Measurements from ENCODE around the gene KDM4C. TPM values are rescaled to one million over a fixed set of nuclear protein-coding genes. Genes with fewer than 3 reads are reported as not detected.

KDM4C gene
- total RNA-seq, 5 donors from 2014 or later (not counting 1 experiment from before 2014, with no cell fraction given), result 66.4 to 107 (median 76.0) TPM

GRCh38 chr9:6715755-6716643 lies 41.8 kb upstream of the KDM4C start:
- H3K36me3 Mint-ChIP-seq, result no peaks in the 10 kb centered on the region
- DNase-seq, result peak; percentile 7 to 80 (median 54)
- 25% methylated on average over 37 of the region's 61 CpGs for WGBS (ENCODE audit: insufficient coverage)
- H3K9me3 Mint-ChIP-seq, result no peaks in the 10 kb centered on the region
- no peaks in the 10 kb centered on the region for H3K36me3 ChIP-seq (ENCODE audit: control insufficient read depth in 2 of 2, extremely low read depth in 1 of 2, insufficient read depth in 1 of 2, low read length in 1 of 2)
- H3K9me3 ChIP-seq, result no peaks in the 10 kb centered on the region
- peak overlapping the region; percentile 87 to 90 for H3K27ac Mint-ChIP-seq
- POLR2A ChIA-PET, result interaction anchor here (0.5 to 1.5 kb wide), 4 partner anchors 13 to 41 kb away, joined by 3 to 22 read pairs (median 6); partner anchors contain the start of gene KDM4C (in 1 of the 2)
- H3K4me3 Mint-ChIP-seq, result peak overlapping the region; percentile 80 to 87 (median 81)
- H3K4me1 Mint-ChIP-seq, result peaks cover 8 to 11% (median 10%) of the 10 kb centered on the region in 3 donors
- no peaks in the 10 kb centered on the region for H3K27me3 Mint-ChIP-seq
- H3K4me1 ChIP-seq (ENCODE audit: control insufficient read depth in 1 of 2, extremely low read depth in 1 of 2, insufficient read depth in 2 of 2, low read length in 2 of 2), result peaks cover 0 to 17% of the 10 kb centered on the region in 2 experiments
- H3K27me3 ChIP-seq (replicated peaks in 1 of 2; ENCODE audit: control insufficient read depth in 2 of 2, extremely low read depth in 1 of 2, insufficient read depth in 2 of 2, low read length in 1 of 2), result peaks cover 0 to 8% of the 10 kb centered on the region in 2 experiments
- peak; percentile 87 to 90 (median 88) for ATAC-seq (replicated peaks in 1 of 4)
- peak overlapping the region; percentile 61 to 66 for H3K4me3 ChIP-seq (ENCODE audit: control insufficient read depth in 1 of 2, extremely low read depth in 1 of 2, low read length in 1 of 2)
- CTCF ChIA-PET, result interaction anchor here (0.6 to 2.0 kb wide), 3 partner anchors 34 to 303 kb away, joined by 3 to 7 read pairs (median 4); partner anchors contain the start of gene UHRF2 (in 1 of the 2)
- peak overlapping the region; percentile 63 for H3K27ac ChIP-seq (ENCODE audit: low read length)

DNA sequence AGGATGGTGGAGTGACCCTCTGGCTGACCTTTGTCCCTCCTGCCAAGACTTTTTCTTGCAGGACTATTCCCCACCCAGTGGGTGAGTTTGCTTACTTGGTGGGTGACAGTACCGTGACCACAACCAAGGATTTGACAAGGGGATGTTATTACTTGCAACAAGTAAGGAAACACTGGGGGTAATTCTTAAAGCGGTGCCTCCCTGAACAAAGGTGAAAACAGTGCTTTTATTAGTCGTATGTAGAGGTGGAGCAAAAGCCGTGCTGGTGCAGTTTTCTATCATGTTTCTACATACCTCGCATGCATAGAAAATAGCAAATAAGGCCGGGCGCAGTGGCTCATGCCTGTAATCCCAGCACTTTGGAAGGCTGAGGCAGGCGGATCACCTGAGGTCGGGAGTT lies 41.0 kb upstream of the KDM4C start:
- no peak for ATAC-seq (replicated peaks in 1 of 4)
- POLR2A ChIA-PET, result interaction anchor here in 1 of 2 donors (0.9 to 1.5 kb wide), 2 partner anchors 38 to 40 kb away, joined by 3 to 22 read pairs; partner anchors contain the start of gene KDM4C
- H3K27ac ChIP-seq (ENCODE audit: low read length), result peak overlapping the region; percentile 63

DNA sequence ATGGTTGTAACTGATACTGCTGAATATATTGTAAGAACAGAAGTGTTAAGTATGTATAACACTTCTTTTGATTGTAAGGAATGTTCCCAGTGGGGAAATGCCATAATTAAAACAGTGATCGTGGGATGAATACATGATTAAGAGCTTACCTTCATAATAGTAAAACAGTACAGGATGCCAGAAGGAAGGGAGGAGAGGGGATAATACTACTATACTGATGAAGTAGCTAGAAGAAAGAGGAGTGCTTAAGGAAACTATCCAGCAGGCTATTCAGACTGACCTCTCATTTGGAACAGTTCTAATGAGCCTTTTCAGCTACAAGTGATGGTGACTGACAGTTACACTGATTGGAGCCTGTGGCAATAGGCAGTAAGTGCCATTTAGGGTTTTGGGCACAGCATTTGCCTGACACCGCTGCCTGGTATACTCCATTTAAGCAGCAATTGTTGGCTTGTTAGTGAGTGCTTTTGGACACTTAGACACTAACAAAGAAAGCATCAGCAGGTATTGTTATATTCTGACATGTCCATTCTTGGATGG lies 33.8 kb upstream of the KDM4C start:
- WGBS (ENCODE audit: insufficient coverage), result 80% methylated on average over 1 of the region's 2 CpGs
- no peaks in the 10 kb centered on the region for H3K36me3 ChIP-seq (ENCODE audit: control insufficient read depth in 2 of 2, extremely low read depth in 1 of 2, insufficient read depth in 1 of 2, low read length in 1 of 2)
- DNase-seq (no peak), ATAC-seq (replicated peaks in 1 of 4) (no peak)
- peaks cover 3% of the 10 kb centered on the region for H3K36me3 Mint-ChIP-seq
- peaks cover 0 to 3% of the 10 kb centered on the region in 2 experiments for H3K27me3 ChIP-seq (replicated peaks in 1 of 2; ENCODE audit: control insufficient read depth in 2 of 2, extremely low read depth in 1 of 2, insufficient read depth in 2 of 2, low read length in 1 of 2)
- no peaks in the 10 kb centered on the region for H3K4me1 ChIP-seq (ENCODE audit: control insufficient read depth in 1 of 2, extremely low read depth in 1 of 2, insufficient read depth in 2 of 2, low read length in 2 of 2)
- no peak overlapping the region for H3K4me3 ChIP-seq (ENCODE audit: control insufficient read depth in 1 of 2, extremely low read depth in 1 of 2, low read length in 1 of 2)
- no peak overlapping the region for H3K27ac Mint-ChIP-seq
- H3K27me3 Mint-ChIP-seq, result peaks cover 0 to 3% of the 10 kb centered on the region in 2 donors
- ChIA-PET POLR2A (interaction anchor here in 1 of 2 donors (0.6 to 0.7 kb wide), 2 partner anchors 92 to 863 kb away, joined by 3 to 10 read pairs; no protein-coding TSS in a partner anchor), CTCF (no interaction called here)
- H3K27ac ChIP-seq (ENCODE audit: low read length), result no peak overlapping the region
- no peaks in the 10 kb centered on the region for H3K4me1 Mint-ChIP-seq
- H3K4me3 Mint-ChIP-seq, result no peak overlapping the region
- H3K9me3 Mint-ChIP-seq, result no peaks in the 10 kb centered on the region
- no peaks in the 10 kb centered on the region for H3K9me3 ChIP-seq

More for the DNA sequence above, 41.0 kb upstream of the KDM4C start:
- Histone ChIP-seq H3K9me3 (no peaks in the 10 kb centered on the region), H3K4me3 (ENCODE audit: control insufficient read depth in 1 of 2, extremely low read depth in 1 of 2, low read length in 1 of 2) (peak overlapping the region; percentile 61 to 66), H3K27me3 (replicated peaks in 1 of 2; ENCODE audit: control insufficient read depth in 2 of 2, extremely low read depth in 1 of 2, insufficient read depth in 2 of 2, low read length in 1 of 2) (peaks cover 0 to 8% of the 10 kb centered on the region in 2 experiments), H3K36me3 (ENCODE audit: control insufficient read depth in 2 of 2, extremely low read depth in 1 of 2, insufficient read depth in 1 of 2, low read length in 1 of 2) (no peaks in the 10 kb centered on the region), H3K4me1 (ENCODE audit: control insufficient read depth in 1 of 2, extremely low read depth in 1 of 2, insufficient read depth in 2 of 2, low read length in 2 of 2) (peaks cover 0 to 17% of the 10 kb centered on the region in 2 experiments)
- no peaks in the 10 kb centered on the region for H3K36me3 Mint-ChIP-seq
- H3K9me3 Mint-ChIP-seq, result no peaks in the 10 kb centered on the region
- no peak for DNase-seq
- peak overlapping the region; percentile 80 to 87 (median 81) for H3K4me3 Mint-ChIP-seq
- WGBS (ENCODE audit: insufficient coverage), result 98% methylated on average over 9 of the region's 9 CpGs
- CTCF ChIA-PET, result interaction anchor here in 1 of 2 donors (1.0 to 2.0 kb wide), 2 partner anchors 35 to 304 kb away, joined by 3 to 7 read pairs; partner anchors contain the start of gene UHRF2
- H3K4me1 Mint-ChIP-seq, result peaks cover 8 to 11% (median 10%) of the 10 kb centered on the region in 3 donors
- peak overlapping the region in 1 of 2 donors; percentile 87 for H3K27ac Mint-ChIP-seq
- no peaks in the 10 kb centered on the region for H3K27me3 Mint-ChIP-seq

DNA sequence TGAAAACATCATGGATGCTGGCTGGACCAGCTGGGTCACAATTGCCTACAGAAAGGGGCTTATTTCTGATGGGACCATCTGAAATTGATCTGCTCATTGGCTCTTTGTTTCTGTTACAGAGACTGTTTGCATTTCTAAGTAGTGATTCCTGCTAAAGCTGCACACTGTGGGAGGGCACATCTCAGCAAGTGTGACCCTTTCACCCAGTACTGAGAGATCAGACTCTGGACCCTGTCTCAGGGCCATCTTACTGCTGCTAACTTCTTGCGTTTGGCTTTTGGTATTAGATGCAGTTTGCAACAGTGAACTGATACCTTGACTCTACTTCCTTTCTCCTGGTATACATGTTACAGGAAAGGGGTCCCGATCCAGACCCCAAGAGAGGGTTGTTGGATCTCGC lies 24.5 kb upstream of the KDM4C start:
- Histone ChIP-seq H3K27me3 (replicated peaks in 1 of 2; ENCODE audit: control insufficient read depth in 2 of 2, extremely low read depth in 1 of 2, insufficient read depth in 2 of 2, low read length in 1 of 2) (no peaks in the 10 kb centered on the region), H3K27ac (ENCODE audit: low read length) (no peak overlapping the region), H3K4me1 (ENCODE audit: control insufficient read depth in 1 of 2, extremely low read depth in 1 of 2, insufficient read depth in 2 of 2, low read length in 2 of 2) (no peaks in the 10 kb centered on the region), H3K36me3 (ENCODE audit: control insufficient read depth in 2 of 2, extremely low read depth in 1 of 2, insufficient read depth in 1 of 2, low read length in 1 of 2) (no peaks in the 10 kb centered on the region), H3K4me3 (ENCODE audit: control insufficient read depth in 1 of 2, extremely low read depth in 1 of 2, low read length in 1 of 2) (no peak overlapping the region), H3K9me3 (no peaks in the 10 kb centered on the region)
- DNase-seq (no peak), ATAC-seq (replicated peaks in 1 of 4) (no peak)
- no CpG with 5 or more reads among the region's 3 CpGs for WGBS (ENCODE audit: insufficient coverage)
- Mint-ChIP-seq H3K4me1 (no peaks in the 10 kb centered on the region), H3K36me3 (no peaks in the 10 kb centered on the region), H3K27me3 (no peaks in the 10 kb centered on the region), H3K4me3 (no peak overlapping the region), H3K9me3 (no peaks in the 10 kb centered on the region), H3K27ac (no peak overlapping the region)
- POLR2A ChIA-PET, result no interaction called here
- CTCF ChIA-PET, result interaction anchor here in 1 of 2 donors (0.6 kb wide), 1 partner anchor 772 kb away, joined by 3 read pairs; no protein-coding TSS in a partner anchor

- Histone ChIP-seq H3K27me3 (replicated peaks in 1 of 2; ENCODE audit: control insufficient read depth in 2 of 2, extremely low read depth in 1 of 2, insufficient read depth in 2 of 2, low read length in 1 of 2) (no peaks in the 10 kb centered on the region), H3K9me3 (no peaks in the 10 kb centered on the region), H3K27ac (ENCODE audit: low read length) (no peak overlapping the region), H3K4me3 (ENCODE audit: control insufficient read depth in 1 of 2, extremely low read depth in 1 of 2, low read length in 1 of 2) (no peak overlapping the region), H3K36me3 (ENCODE audit: control insufficient read depth in 2 of 2, extremely low read depth in 1 of 2, insufficient read depth in 1 of 2, low read length in 1 of 2) (no peaks in the 10 kb centered on the region), H3K4me1 (ENCODE audit: control insufficient read depth in 1 of 2, extremely low read depth in 1 of 2, insufficient read depth in 2 of 2, low read length in 2 of 2) (no peaks in the 10 kb centered on the region)
- ATAC-seq (replicated peaks in 1 of 4), result no peak
- no peaks in the 10 kb centered on the region for H3K27me3 Mint-ChIP-seq
- ChIA-PET POLR2A (no interaction called here), CTCF (no interaction called here)
- H3K4me1 Mint-ChIP-seq, result no peaks in the 10 kb centered on the region
- no peaks in the 10 kb centered on the region for H3K9me3 Mint-ChIP-seq
- no peak overlapping the region for H3K4me3 Mint-ChIP-seq
- no peak overlapping the region for H3K27ac Mint-ChIP-seq
- no peaks in the 10 kb centered on the region for H3K36me3 Mint-ChIP-seq
- no peak for DNase-seq
- 88% methylated on average over 5 of the region's 6 CpGs for WGBS (ENCODE audit: insufficient coverage)
Observed at GRCh38 chr9:6733831-6734230, 23.9 kb upstream of the KDM4C start.

- no peaks in the 10 kb centered on the region for H3K9me3 Mint-ChIP-seq
Observed at GRCh38 chr9:6735422-6735821, 22.4 kb upstream of the KDM4C start.

More at GRCh38 chr9:6735422-6735821, 22.4 kb upstream of the KDM4C start:
- H3K9me3 ChIP-seq, result no peaks in the 10 kb centered on the region
- Mint-ChIP-seq H3K36me3 (no peaks in the 10 kb centered on the region), H3K4me1 (no peaks in the 10 kb centered on the region), H3K27ac (no peak overlapping the region), H3K27me3 (no peaks in the 10 kb centered on the region), H3K4me3 (no peak overlapping the region)
- ChIA-PET POLR2A (no interaction called here), CTCF (no interaction called here)
- 100% methylated on average over 1 of the region's 3 CpGs for WGBS (ENCODE audit: insufficient coverage)
- ATAC-seq (replicated peaks in 1 of 4), result no peak
- no peaks in the 10 kb centered on the region for H3K27me3 ChIP-seq (replicated peaks in 1 of 2; ENCODE audit: control insufficient read depth in 2 of 2, extremely low read depth in 1 of 2, insufficient read depth in 2 of 2, low read length in 1 of 2)
- DNase-seq, result no peak
- no peaks in the 10 kb centered on the region for H3K36me3 ChIP-seq (ENCODE audit: control insufficient read depth in 2 of 2, extremely low read depth in 1 of 2, insufficient read depth in 1 of 2, low read length in 1 of 2)
- H3K4me1 ChIP-seq (ENCODE audit: control insufficient read depth in 1 of 2, extremely low read depth in 1 of 2, insufficient read depth in 2 of 2, low read length in 2 of 2), result no peaks in the 10 kb centered on the region
- no peak overlapping the region for H3K4me3 ChIP-seq (ENCODE audit: control insufficient read depth in 1 of 2, extremely low read depth in 1 of 2, low read length in 1 of 2)
- H3K27ac ChIP-seq (ENCODE audit: low read length), result no peak overlapping the region

Measured in T-cell (primary cell).